ENCODE results near the gene IDE. TPM values are rescaled to one million over a fixed set of nuclear protein-coding genes. Genes with fewer than 3 reads are reported as not detected.

The IDE gene
- polyA plus RNA-seq, 4 donors: 9.2 to 21.2 (median 11.4) TPM

GRCh38 chr10:92419740-92420545 is 153.9 kb downstream of the IDE start:
- peaks cover 0 to 4% (median 0%) of the 10 kb centered on the region in 3 donors for H3K4me1 ChIP-seq (ENCODE audit: control insufficient read depth in 3 of 3, insufficient read depth in 2 of 3, low read depth in 1 of 3, low read length in 2 of 3)
- H3K36me3 ChIP-seq (ENCODE audit: control insufficient read depth in 3 of 3, insufficient read depth in 2 of 3, low read depth in 1 of 3, low read length in 3 of 3): no peaks in the 10 kb centered on the region
- peaks cover 0 to 7% of the 10 kb centered on the region in 2 donors for H3K9me3 ChIP-seq (ENCODE audit: control insufficient read depth in 2 of 2, insufficient read depth in 1 of 2, low read depth in 1 of 2, low read length in 1 of 2)
- no peak overlapping the region for H3K27ac ChIP-seq (ENCODE audit: low read depth in 1 of 3, low read length in 2 of 3)
- 30 to 39% (median 37%) methylated on average over 28 to 34 of the region's 34 CpGs for WGBS, 3 donors
- peaks cover 0 to 29% (median 4%) of the 10 kb centered on the region in 3 donors for H3K27me3 ChIP-seq (ENCODE audit: control insufficient read depth in 3 of 3, insufficient read depth in 3 of 3, low read length in 3 of 3)
- H3K4me3 ChIP-seq (ENCODE audit: low read depth in 1 of 3, low read length in 3 of 3): peak overlapping the region in 1 of 3 donors; percentile 10
- DNase-seq (peak; percentile 48 to 53), FAIRE-seq (no peak)

GRCh38 chr10:92418891-92419290 is 155.0 kb downstream of the IDE start:
- Histone ChIP-seq H3K4me1 (ENCODE audit: control insufficient read depth in 3 of 3, insufficient read depth in 2 of 3, low read depth in 1 of 3, low read length in 2 of 3) (peaks cover 0 to 4% (median 0%) of the 10 kb centered on the region in 3 donors), H3K4me3 (ENCODE audit: low read depth in 1 of 3, low read length in 3 of 3) (no peak overlapping the region), H3K27ac (ENCODE audit: low read depth in 1 of 3, low read length in 2 of 3) (no peak overlapping the region), H3K9me3 (ENCODE audit: control insufficient read depth in 2 of 2, insufficient read depth in 1 of 2, low read depth in 1 of 2, low read length in 1 of 2) (peaks cover 0 to 7% of the 10 kb centered on the region in 2 donors), H3K36me3 (ENCODE audit: control insufficient read depth in 3 of 3, insufficient read depth in 2 of 3, low read depth in 1 of 3, low read length in 3 of 3) (no peaks in the 10 kb centered on the region), H3K27me3 (ENCODE audit: control insufficient read depth in 3 of 3, insufficient read depth in 3 of 3, low read length in 3 of 3) (peaks cover 0 to 29% (median 4%) of the 10 kb centered on the region in 3 donors)
- FAIRE-seq (no peak), DNase-seq (no peak)
- 88 to 92% (median 91%) methylated on average over 7 of the region's 7 CpGs for WGBS, 3 donors

- Histone ChIP-seq H3K4me1 (ENCODE audit: control insufficient read depth in 3 of 3, insufficient read depth in 2 of 3, low read depth in 1 of 3, low read length in 2 of 3) (peaks cover 0 to 4% (median 0%) of the 10 kb centered on the region in 3 donors), H3K9me3 (ENCODE audit: control insufficient read depth in 2 of 2, insufficient read depth in 1 of 2, low read depth in 1 of 2, low read length in 1 of 2) (peaks cover 0 to 7% of the 10 kb centered on the region in 2 donors), H3K27ac (ENCODE audit: low read depth in 1 of 3, low read length in 2 of 3) (no peak overlapping the region), H3K4me3 (ENCODE audit: low read depth in 1 of 3, low read length in 3 of 3) (no peak overlapping the region), H3K36me3 (ENCODE audit: control insufficient read depth in 3 of 3, insufficient read depth in 2 of 3, low read depth in 1 of 3, low read length in 3 of 3) (no peaks in the 10 kb centered on the region), H3K27me3 (ENCODE audit: control insufficient read depth in 3 of 3, insufficient read depth in 3 of 3, low read length in 3 of 3) (peaks cover 0 to 29% (median 4%) of the 10 kb centered on the region in 3 donors)
- FAIRE-seq (no peak), DNase-seq (no peak)
- WGBS, 3 donors: 70 to 86% (median 78%) methylated on average over 2 of the region's 2 CpGs
Observed at GRCh38 chr10:92418221-92418620, 155.7 kb downstream of the IDE start.

- H3K4me1 ChIP-seq (ENCODE audit: control insufficient read depth in 3 of 3, insufficient read depth in 2 of 3, low read depth in 1 of 3, low read length in 2 of 3): no peaks in the 10 kb centered on the region
- DNase-seq: no peak
- no peaks in the 10 kb centered on the region for H3K36me3 ChIP-seq (ENCODE audit: control insufficient read depth in 3 of 3, insufficient read depth in 2 of 3, low read depth in 1 of 3, low read length in 3 of 3)
- peaks cover 0 to 7% of the 10 kb centered on the region in 2 donors for H3K9me3 ChIP-seq (ENCODE audit: control insufficient read depth in 2 of 2, insufficient read depth in 1 of 2, low read depth in 1 of 2, low read length in 1 of 2)
- H3K4me3 ChIP-seq (ENCODE audit: low read depth in 1 of 3, low read length in 3 of 3): no peak overlapping the region
- H3K27ac ChIP-seq (ENCODE audit: low read depth in 1 of 3, low read length in 2 of 3): no peak overlapping the region
- H3K27me3 ChIP-seq (ENCODE audit: control insufficient read depth in 3 of 3, insufficient read depth in 3 of 3, low read length in 3 of 3): peaks cover 0 to 2% (median 0%) of the 10 kb centered on the region in 3 donors
- FAIRE-seq: no peak
- 75 to 92% (median 85%) methylated on average over 4 of the region's 4 CpGs for WGBS, 3 donors
Observed at GRCh38 chr10:92413519-92413918, 160.4 kb downstream of the IDE start.

DNA sequence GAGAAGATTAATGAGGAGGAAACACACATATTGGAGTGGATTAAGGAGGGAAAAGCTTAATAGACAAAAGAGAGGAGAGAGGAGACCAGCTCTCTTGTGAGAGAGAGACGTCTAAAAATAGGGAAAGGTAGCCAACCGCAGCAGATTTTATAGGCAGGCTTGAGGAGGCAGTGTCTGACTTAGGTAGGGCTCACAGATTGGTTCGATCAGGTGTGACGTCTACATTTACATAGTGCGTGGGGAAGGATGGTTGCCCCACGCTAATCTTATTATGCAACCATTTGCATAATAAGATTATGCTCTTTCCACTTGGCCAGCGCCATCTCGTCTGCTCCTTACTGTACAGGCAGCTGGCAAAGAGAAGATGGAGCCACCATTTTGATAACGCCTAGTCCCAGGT is 160.9 kb downstream of the IDE start:
- DNase-seq (no peak), FAIRE-seq (no peak)
- Histone ChIP-seq H3K36me3 (ENCODE audit: control insufficient read depth in 3 of 3, insufficient read depth in 2 of 3, low read depth in 1 of 3, low read length in 3 of 3) (no peaks in the 10 kb centered on the region), H3K9me3 (ENCODE audit: control insufficient read depth in 2 of 2, insufficient read depth in 1 of 2, low read depth in 1 of 2, low read length in 1 of 2) (peaks cover 0 to 7% of the 10 kb centered on the region in 2 donors), H3K4me1 (ENCODE audit: control insufficient read depth in 3 of 3, insufficient read depth in 2 of 3, low read depth in 1 of 3, low read length in 2 of 3) (no peaks in the 10 kb centered on the region), H3K27ac (ENCODE audit: low read depth in 1 of 3, low read length in 2 of 3) (no peak overlapping the region), H3K4me3 (ENCODE audit: low read depth in 1 of 3, low read length in 3 of 3) (no peak overlapping the region), H3K27me3 (ENCODE audit: control insufficient read depth in 3 of 3, insufficient read depth in 3 of 3, low read length in 3 of 3) (peaks cover 0 to 2% (median 0%) of the 10 kb centered on the region in 3 donors)
- 82 to 85% (median 84%) methylated on average over 9 of the region's 9 CpGs for WGBS, 3 donors

DNA sequence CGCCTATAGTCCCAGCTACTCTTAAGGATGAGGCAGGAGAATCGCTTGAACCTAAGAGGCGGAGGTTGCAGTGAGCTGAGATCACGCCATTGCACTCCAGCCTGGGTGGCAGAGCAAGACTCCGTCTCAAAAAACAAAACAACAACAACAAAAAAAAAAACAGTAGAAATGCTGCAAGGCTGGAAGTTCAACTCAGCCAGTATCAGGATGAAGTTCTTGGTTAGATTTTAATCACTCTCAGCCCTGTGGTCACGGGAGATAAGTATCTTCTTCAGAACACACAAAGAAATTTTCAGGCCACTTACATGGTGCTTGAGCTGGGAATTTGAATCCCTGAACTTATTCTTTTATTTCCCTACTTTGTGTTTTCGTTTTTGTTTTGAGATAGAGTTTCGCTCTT is 162.5 kb downstream of the IDE start:
- peaks cover 0 to 5% of the 10 kb centered on the region in 2 donors for H3K9me3 ChIP-seq (ENCODE audit: control insufficient read depth in 2 of 2, insufficient read depth in 1 of 2, low read depth in 1 of 2, low read length in 1 of 2)
- H3K27me3 ChIP-seq (ENCODE audit: control insufficient read depth in 3 of 3, insufficient read depth in 3 of 3, low read length in 3 of 3): no peaks in the 10 kb centered on the region
- H3K4me1 ChIP-seq (ENCODE audit: control insufficient read depth in 3 of 3, insufficient read depth in 2 of 3, low read depth in 1 of 3, low read length in 2 of 3): no peaks in the 10 kb centered on the region
- 85 to 94% (median 87%) methylated on average over 8 of the region's 8 CpGs for WGBS, 3 donors
- no peaks in the 10 kb centered on the region for H3K36me3 ChIP-seq (ENCODE audit: control insufficient read depth in 3 of 3, insufficient read depth in 2 of 3, low read depth in 1 of 3, low read length in 3 of 3)
- DNase-seq (no peak), FAIRE-seq (no peak)
- H3K4me3 ChIP-seq (ENCODE audit: low read depth in 1 of 3, low read length in 3 of 3): no peak overlapping the region
- H3K27ac ChIP-seq (ENCODE audit: low read depth in 1 of 3, low read length in 2 of 3): no peak overlapping the region

- 84 to 87% (median 87%) methylated on average over 2 of the region's 2 CpGs for WGBS, 3 donors
- Histone ChIP-seq H3K27me3 (ENCODE audit: control insufficient read depth in 3 of 3, insufficient read depth in 3 of 3, low read length in 3 of 3) (no peaks in the 10 kb centered on the region), H3K4me1 (ENCODE audit: control insufficient read depth in 3 of 3, insufficient read depth in 2 of 3, low read depth in 1 of 3, low read length in 2 of 3) (no peaks in the 10 kb centered on the region), H3K9me3 (ENCODE audit: control insufficient read depth in 2 of 2, insufficient read depth in 1 of 2, low read depth in 1 of 2, low read length in 1 of 2) (no peaks in the 10 kb centered on the region), H3K27ac (ENCODE audit: low read depth in 1 of 3, low read length in 2 of 3) (no peak overlapping the region), H3K4me3 (ENCODE audit: low read depth in 1 of 3, low read length in 3 of 3) (no peak overlapping the region), H3K36me3 (ENCODE audit: control insufficient read depth in 3 of 3, insufficient read depth in 2 of 3, low read depth in 1 of 3, low read length in 3 of 3) (no peaks in the 10 kb centered on the region)
- no peak for DNase-seq
- FAIRE-seq: no peak
Observed at GRCh38 chr10:92410501-92410900, 163.4 kb downstream of the IDE start.

DNA sequence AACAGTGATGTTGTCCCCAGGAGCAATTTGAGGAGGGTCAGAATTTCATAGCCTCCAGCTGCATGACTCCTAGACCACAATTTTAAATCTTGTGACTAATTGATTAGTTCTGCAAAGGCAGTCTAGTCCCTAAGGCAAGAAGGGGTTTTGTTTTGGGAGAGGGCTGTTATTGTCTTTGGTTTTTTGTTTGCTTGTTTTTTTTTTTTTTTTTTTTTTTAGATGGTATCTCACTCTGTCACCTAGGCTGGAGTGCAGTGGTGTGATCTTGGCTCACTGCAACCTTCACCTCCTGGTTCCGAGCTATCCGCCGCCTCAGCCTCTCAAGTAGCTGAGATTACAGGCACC is 165.9 kb downstream of the IDE start:
- WGBS, 3 donors: 90 to 98% (median 95%) methylated on average over 3 of the region's 3 CpGs
- Histone ChIP-seq H3K36me3 (ENCODE audit: control insufficient read depth in 3 of 3, insufficient read depth in 2 of 3, low read depth in 1 of 3, low read length in 3 of 3) (no peaks in the 10 kb centered on the region), H3K9me3 (ENCODE audit: control insufficient read depth in 2 of 2, insufficient read depth in 1 of 2, low read depth in 1 of 2, low read length in 1 of 2) (no peaks in the 10 kb centered on the region), H3K27ac (ENCODE audit: low read depth in 1 of 3, low read length in 2 of 3) (no peak overlapping the region), H3K4me1 (ENCODE audit: control insufficient read depth in 3 of 3, insufficient read depth in 2 of 3, low read depth in 1 of 3, low read length in 2 of 3) (no peaks in the 10 kb centered on the region), H3K4me3 (ENCODE audit: low read depth in 1 of 3, low read length in 3 of 3) (no peak overlapping the region), H3K27me3 (ENCODE audit: control insufficient read depth in 3 of 3, insufficient read depth in 3 of 3, low read length in 3 of 3) (no peaks in the 10 kb centered on the region)
- FAIRE-seq (no peak), DNase-seq (no peak)
